Measurements from ENCODE around the gene SASH1. TPM values are rescaled to one million over a fixed set of nuclear protein-coding genes. Genes with fewer than 3 reads are reported as not detected.

The SASH1 gene
- total and polyA plus RNA-seq, 2 experiments from 2014 or later = 69.1 to 99.0 TPM

DNA sequence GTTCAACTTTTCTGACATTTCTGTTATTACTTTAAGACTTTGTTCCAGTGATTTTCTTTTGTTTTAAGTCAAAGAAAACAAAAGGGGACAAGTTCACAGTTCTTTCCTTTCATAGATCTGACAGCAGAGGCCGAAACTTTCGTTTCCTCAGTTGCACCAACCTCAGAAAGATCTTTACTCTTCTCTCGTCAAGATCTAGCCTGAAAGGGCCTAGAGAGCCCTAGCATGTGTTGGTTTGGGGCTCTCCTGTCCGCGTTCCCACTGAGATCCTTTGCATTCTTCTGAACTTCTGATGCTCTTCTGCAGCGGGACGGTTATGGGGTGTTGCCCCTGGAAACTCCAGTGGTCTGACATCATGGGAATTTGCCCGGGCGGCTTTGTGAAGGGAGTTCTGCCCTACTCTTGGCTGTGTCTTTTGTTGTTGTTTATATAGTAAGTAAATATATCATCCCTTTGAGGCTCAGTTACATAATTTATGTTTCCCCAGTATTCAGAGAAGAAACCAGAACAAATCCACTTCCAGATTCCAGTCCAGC, 129.1 kb downstream of the SASH1 start:
- peaks cover 54% of the 10 kb centered on the region for H3K79me2 ChIP-seq (ENCODE audit: insufficient read depth)
- H3K27me3 ChIP-seq (replicated peaks; ENCODE audit: insufficient read depth) = no peaks in the 10 kb centered on the region
- peaks cover 6% of the 10 kb centered on the region; the same call in 1 of the 2 replicates for H3F3A ChIP-seq (ENCODE audit: insufficient read depth)
- peak overlapping the region; percentile 31 for H3K27ac ChIP-seq
- H3K4me3 ChIP-seq = no peak overlapping the region
- H4K20me1 ChIP-seq (ENCODE audit: insufficient read depth) = no peaks in the 10 kb centered on the region
- WGBS, 2 experiments (ENCODE audit: low coverage in 1 of 2, low lambda C conversion rate in 2 of 2, missing lambda C conversion rate in 2 of 2) = 29% methylated on average over 9 of the region's 9 CpGs
- peaks cover 80% of the 10 kb centered on the region for H3K36me3 ChIP-seq (ENCODE audit: low read depth)
- H3K9me2 ChIP-seq (ENCODE audit: insufficient read depth) = no peaks in the 10 kb centered on the region
- no peak overlapping the region for H2AFZ ChIP-seq
- in situ Hi-C loops (cut with MboI) = no loop called here
- 0 out of 2 replicates have a peak, but pooled peaks cover 6% of the 10 kb centered on the region for H3K4me1 ChIP-seq (ENCODE audit: insufficient read depth)
- H3K4me2 ChIP-seq (ENCODE audit: unreplicated experiment) = no peak overlapping the region
- H3K9ac ChIP-seq = peak overlapping the region; percentile 36
- TF ChIP-seq EZH2phosphoT487 (IDR thresholded peaks at IDR 0.05; ENCODE audit: insufficient read depth, low read depth) = no peak
- no peak for TF ChIP-seq EZH2 (IDR thresholded peaks at IDR 0.05; ENCODE audit: insufficient read depth, poor library complexity, severe bottlenecking)
- H3K9me3 ChIP-seq (ENCODE audit: low read depth) = no peaks in the 10 kb centered on the region
- DNase-seq = peak; percentile 60

GRCh38 chr6:148472171-148473105, 129.8 kb downstream of the SASH1 start:
- Histone ChIP-seq H3K9me3 (ENCODE audit: low read depth) (no peaks in the 10 kb centered on the region), H3K9ac (0 out of 2 replicates have a peak overlapping the region, but pooled peaks have one; percentile 21), H3K27me3 (replicated peaks; ENCODE audit: insufficient read depth) (no peaks in the 10 kb centered on the region), H3K9me2 (ENCODE audit: insufficient read depth) (no peaks in the 10 kb centered on the region), H3K79me2 (ENCODE audit: insufficient read depth) (peaks cover 51% of the 10 kb centered on the region), H3F3A (ENCODE audit: insufficient read depth) (peaks cover 6% of the 10 kb centered on the region; the same call in 1 of the 2 replicates), H3K4me2 (ENCODE audit: unreplicated experiment) (no peak overlapping the region), H3K27ac (peak overlapping the region; percentile 31), H3K4me3 (no peak overlapping the region), H3K36me3 (ENCODE audit: low read depth) (peaks cover 85% of the 10 kb centered on the region), H4K20me1 (ENCODE audit: insufficient read depth) (no peaks in the 10 kb centered on the region), H3K4me1 (ENCODE audit: insufficient read depth) (0 out of 2 replicates have a peak, but pooled peaks cover 6% of the 10 kb centered on the region), H2AFZ (no peak overlapping the region)
- TF ChIP-seq EZH2 (IDR thresholded peaks at IDR 0.05; ENCODE audit: insufficient read depth, poor library complexity, severe bottlenecking) (no peak), EZH2phosphoT487 (IDR thresholded peaks at IDR 0.05; ENCODE audit: insufficient read depth, low read depth) (no peak)
- in situ Hi-C loops (cut with MboI) = no loop called here
- no peak for DNase-seq
- WGBS, 2 experiments (ENCODE audit: low coverage in 1 of 2, low lambda C conversion rate in 2 of 2, missing lambda C conversion rate in 2 of 2) = 83 to 84% methylated on average over 12 of the region's 12 CpGs

GRCh38 chr6:148479497-148479896, 136.9 kb downstream of the SASH1 start:
- Histone ChIP-seq H3F3A (ENCODE audit: insufficient read depth) (peaks cover 13% of the 10 kb centered on the region), H3K4me3 (no peak overlapping the region), H3K9ac (no peak overlapping the region), H3K9me3 (ENCODE audit: low read depth) (no peaks in the 10 kb centered on the region), H3K79me2 (ENCODE audit: insufficient read depth) (peaks cover 53% of the 10 kb centered on the region), H3K27ac (no peak overlapping the region), H3K4me2 (ENCODE audit: unreplicated experiment) (no peak overlapping the region), H3K36me3 (ENCODE audit: low read depth) (peaks cover 70% of the 10 kb centered on the region), H3K4me1 (ENCODE audit: insufficient read depth) (no peaks in the 10 kb centered on the region), H3K9me2 (ENCODE audit: insufficient read depth) (no peaks in the 10 kb centered on the region), H4K20me1 (ENCODE audit: insufficient read depth) (no peaks in the 10 kb centered on the region), H3K27me3 (replicated peaks; ENCODE audit: insufficient read depth) (no peaks in the 10 kb centered on the region), H2AFZ (no peak overlapping the region)
- in situ Hi-C loops (cut with MboI) = no loop called here
- no peak for DNase-seq
- TF ChIP-seq EZH2phosphoT487 (IDR thresholded peaks at IDR 0.05; ENCODE audit: insufficient read depth, low read depth) (no peak), EZH2 (IDR thresholded peaks at IDR 0.05; ENCODE audit: insufficient read depth, poor library complexity, severe bottlenecking) (no peak)
- 96 to 97% methylated on average over 5 of the region's 5 CpGs for WGBS, 2 experiments (ENCODE audit: low coverage in 1 of 2, low lambda C conversion rate in 2 of 2, missing lambda C conversion rate in 2 of 2)

DNA sequence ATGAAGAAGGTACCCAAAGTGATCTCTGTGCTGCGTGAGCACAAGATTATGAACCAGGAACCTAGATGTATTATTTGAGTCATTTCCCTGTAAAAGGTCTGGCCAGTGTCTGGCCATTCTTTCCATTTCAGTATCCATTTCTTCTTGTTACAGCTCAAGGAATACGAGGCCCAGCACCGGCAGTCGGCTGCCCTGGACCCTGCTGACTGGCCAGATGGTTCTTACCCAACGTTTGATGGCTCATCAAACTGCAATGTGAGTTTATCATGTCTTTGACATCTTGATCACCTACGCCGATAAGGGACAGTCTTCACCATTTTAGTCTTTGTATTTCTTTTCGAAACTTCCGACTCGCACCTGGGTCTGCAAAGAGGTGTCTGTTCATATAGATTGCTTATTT, 144.8 kb downstream of the SASH1 start:
- TF ChIP-seq EZH2phosphoT487 (IDR thresholded peaks at IDR 0.05; ENCODE audit: insufficient read depth, low read depth) = no peak
- TF ChIP-seq EZH2 (IDR thresholded peaks at IDR 0.05; ENCODE audit: insufficient read depth, poor library complexity, severe bottlenecking) = no peak

More for the DNA sequence above, 144.8 kb downstream of the SASH1 start:
- no peak for DNase-seq
- in situ Hi-C loops (cut with MboI) = no loop called here
- H3K79me2 ChIP-seq (ENCODE audit: insufficient read depth) = peaks cover 57% of the 10 kb centered on the region
- H3K9ac ChIP-seq = no peak overlapping the region
- H3K4me1 ChIP-seq (ENCODE audit: insufficient read depth) = peaks cover 16% of the 10 kb centered on the region
- no peak overlapping the region for H3K4me3 ChIP-seq
- H3K9me2 ChIP-seq (ENCODE audit: insufficient read depth) = no peaks in the 10 kb centered on the region
- H3F3A ChIP-seq (ENCODE audit: insufficient read depth) = peaks cover 31% of the 10 kb centered on the region
- no peaks in the 10 kb centered on the region for H3K9me3 ChIP-seq (ENCODE audit: low read depth)
- 95% methylated on average over 10 of the region's 10 CpGs for WGBS, 2 experiments (ENCODE audit: low coverage in 1 of 2, low lambda C conversion rate in 2 of 2, missing lambda C conversion rate in 2 of 2)
- H3K27ac ChIP-seq = no peak overlapping the region
- no peak overlapping the region for H3K4me2 ChIP-seq (ENCODE audit: unreplicated experiment)
- no peak overlapping the region for H2AFZ ChIP-seq
- H3K27me3 ChIP-seq (replicated peaks; ENCODE audit: insufficient read depth) = no peaks in the 10 kb centered on the region
- H3K36me3 ChIP-seq (ENCODE audit: low read depth) = peaks cover 50% of the 10 kb centered on the region
- no peaks in the 10 kb centered on the region for H4K20me1 ChIP-seq (ENCODE audit: insufficient read depth)

Measured in GM23248 (cell line).